Skeletal muscle satellite cell (primary cell): Measurements from ENCODE around the gene MMRN1.
"Not testable (repeated sequence)": the region's sequence is repeated elsewhere in the genome, so short reads cannot be mapped to it uniquely, and the experiment has no call there.

Source experiments
- H3K27me3 ChIP-seq: 2 replicates; pipeline ENCODE4 v1.7.0; 2013; ENCODE audit warnings: low read length; ENCODE audit not compliant: control insufficient read depth, insufficient read depth
- H3K36me3 ChIP-seq: 2 replicates; pipeline ENCODE4 v1.7.0; 2013; ENCODE audit warnings: mild to moderate bottlenecking, control low read depth, low read length; ENCODE audit not compliant: insufficient read depth
- H3K4me1 ChIP-seq: 2 replicates; pipeline ENCODE4 v1.7.0; 2013; ENCODE audit warnings: low read length; ENCODE audit not compliant: control insufficient read depth, insufficient read depth
- H3K4me2 ChIP-seq: 2 replicates; pipeline ENCODE4 v1.7.0; 2013; ENCODE audit warnings: mild to moderate bottlenecking, low read length
- H3K4me3 ChIP-seq: 2 replicates; pipeline ENCODE4 v1.7.0; 2013; ENCODE audit warnings: low read length
- H3K9ac ChIP-seq: 2 replicates; pipeline ENCODE4 v1.7.0; 2013; ENCODE audit warnings: mild to moderate bottlenecking, low read depth, low read length, moderate library complexity
- H3K9me3 ChIP-seq: replicated peaks from 2 replicates; pipeline ENCODE4 v1.7.0; 2013; ENCODE audit warnings: mild to moderate bottlenecking, control low read depth, low read length

MMRN1 gene

DNA sequence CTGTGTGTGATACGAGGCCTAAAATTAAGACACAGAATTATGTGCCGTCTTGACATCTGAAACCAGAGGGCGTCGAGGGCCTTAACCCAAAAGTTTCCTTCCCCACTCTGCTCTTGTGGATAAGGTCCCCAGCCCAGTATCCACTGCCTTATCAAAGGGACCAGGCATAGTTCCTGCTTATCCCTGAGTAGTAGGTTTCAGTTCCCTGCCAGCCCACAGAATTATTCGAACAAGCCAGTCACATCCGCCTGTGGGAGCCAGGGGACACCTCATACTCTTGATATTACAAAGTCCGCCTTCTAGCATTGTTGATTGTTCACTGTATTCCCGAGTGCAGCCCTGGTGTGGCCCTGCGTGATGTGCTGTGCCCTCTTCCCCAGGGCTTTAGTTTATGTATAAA, 5.4 kb upstream of the MMRN1 start:
- no peak overlapping the region for H3K4me3 ChIP-seq
- no peaks in the 10 kb centered on the region for H3K36me3 ChIP-seq
- no peak overlapping the region for H3K9ac ChIP-seq
- H3K9me3 ChIP-seq: no peaks in the 10 kb centered on the region
- H3K27me3 ChIP-seq: no peaks in the 10 kb centered on the region
- no peaks in the 10 kb centered on the region for H3K4me1 ChIP-seq
- no peak overlapping the region for H3K4me2 ChIP-seq

GRCh38 chr4:89897867-89898266, 3.2 kb downstream of the MMRN1 start:
- H3K36me3 ChIP-seq: no peaks in the 10 kb centered on the region
- no peak overlapping the region for H3K4me2 ChIP-seq
- no peaks in the 10 kb centered on the region for H3K9me3 ChIP-seq
- H3K9ac ChIP-seq: no peak overlapping the region
- no peaks in the 10 kb centered on the region for H3K27me3 ChIP-seq
- no peaks in the 10 kb centered on the region for H3K4me1 ChIP-seq
- H3K4me3 ChIP-seq: no peak overlapping the region

DNA sequence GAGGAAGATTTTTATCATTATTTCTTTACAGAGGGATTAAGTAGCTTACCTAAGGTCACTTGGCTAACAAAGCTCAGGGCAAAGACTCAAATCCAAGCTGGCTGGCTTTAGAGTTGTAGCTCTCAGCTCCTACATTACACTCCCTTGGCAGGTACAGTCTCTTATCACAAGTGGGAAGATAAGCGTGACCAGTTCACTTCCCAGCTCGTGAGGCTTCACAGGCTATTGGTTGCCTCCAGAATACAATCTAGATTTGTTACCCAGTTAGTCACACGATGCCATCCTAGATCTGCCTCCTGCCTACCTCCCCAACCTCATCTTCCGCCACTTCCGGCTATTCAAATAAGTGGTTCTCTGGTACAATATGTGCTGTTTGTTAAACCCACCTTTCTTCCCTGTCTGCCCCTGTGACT, 3.7 kb downstream of the MMRN1 start:
- Histone ChIP-seq H3K36me3 (no peaks in the 10 kb centered on the region), H3K9me3 (no peaks in the 10 kb centered on the region), H3K27me3 (no peaks in the 10 kb centered on the region), H3K4me1 (no peaks in the 10 kb centered on the region), H3K4me3 (no peak overlapping the region), H3K4me2 (no peak overlapping the region), H3K9ac (no peak overlapping the region)

GRCh38 chr4:89899152-89899551, 4.5 kb downstream of the MMRN1 start:
- H3K9me3 ChIP-seq: no peaks in the 10 kb centered on the region
- no peaks in the 10 kb centered on the region for H3K36me3 ChIP-seq
- no peak overlapping the region for H3K4me2 ChIP-seq
- H3K4me1 ChIP-seq: no peaks in the 10 kb centered on the region
- H3K27me3 ChIP-seq: no peaks in the 10 kb centered on the region
- no peak overlapping the region for H3K4me3 ChIP-seq
- no peak overlapping the region for H3K9ac ChIP-seq

GRCh38 chr4:89899854-89900253, 5.2 kb downstream of the MMRN1 start:
- Histone ChIP-seq H3K36me3 (no peaks in the 10 kb centered on the region), H3K4me1 (no peaks in the 10 kb centered on the region), H3K27me3 (no peaks in the 10 kb centered on the region), H3K9me3 (no peaks in the 10 kb centered on the region), H3K4me2 (no peak overlapping the region), H3K9ac (no peak overlapping the region), H3K4me3 (no peak overlapping the region)

DNA sequence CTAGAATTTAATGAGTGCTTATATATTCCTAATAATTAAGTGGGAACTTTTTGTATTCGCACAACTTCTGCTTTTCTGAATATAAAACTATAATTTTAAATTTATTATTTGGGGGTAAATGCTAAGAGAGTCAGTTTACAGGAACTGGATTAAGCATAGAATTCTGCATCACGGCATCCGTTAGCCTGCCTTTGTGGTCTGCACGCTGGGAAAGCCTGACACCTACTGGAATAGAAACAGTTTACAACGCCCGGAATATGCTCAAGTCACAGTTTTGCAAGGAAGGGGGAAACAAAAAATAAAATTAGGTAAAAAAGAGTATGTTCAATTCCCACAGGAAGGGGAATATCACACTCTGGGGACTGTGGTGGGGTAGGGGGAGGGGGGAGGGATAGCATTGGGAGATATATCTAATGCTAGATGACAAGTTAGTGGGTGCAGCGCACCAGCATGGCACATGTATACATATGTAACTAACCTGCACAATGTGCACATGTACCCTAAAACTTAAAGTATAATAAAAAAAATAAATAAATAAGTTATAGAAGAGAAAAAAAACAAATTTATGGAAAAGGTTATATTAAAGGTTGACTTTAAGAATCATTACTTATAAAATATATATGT, 7.3 kb downstream of the MMRN1 start:
- not testable (repeated sequence) for H3K9me3 ChIP-seq, H3K36me3 ChIP-seq, H3K9ac ChIP-seq, H3K4me2 ChIP-seq, H3K27me3 ChIP-seq, H3K4me3 ChIP-seq, H3K4me1 ChIP-seq

- Histone ChIP-seq H3K4me1 (no peaks in the 10 kb centered on the region), H3K9me3 (no peaks in the 10 kb centered on the region), H3K9ac (no peak overlapping the region), H3K27me3 (no peaks in the 10 kb centered on the region), H3K36me3 (no peaks in the 10 kb centered on the region), H3K4me3 (no peak overlapping the region), H3K4me2 (no peak overlapping the region)
Observed at GRCh38 chr4:89904524-89904923, 9.9 kb downstream of the MMRN1 start.

- H3K9ac ChIP-seq: no peak overlapping the region
- no peak overlapping the region for H3K4me2 ChIP-seq
- H3K9me3 ChIP-seq: no peaks in the 10 kb centered on the region
- no peak overlapping the region for H3K4me3 ChIP-seq
- H3K27me3 ChIP-seq: no peaks in the 10 kb centered on the region
- no peaks in the 10 kb centered on the region for H3K36me3 ChIP-seq
- no peaks in the 10 kb centered on the region for H3K4me1 ChIP-seq
Observed at GRCh38 chr4:89906316-89906715, 11.7 kb downstream of the MMRN1 start.

DNA sequence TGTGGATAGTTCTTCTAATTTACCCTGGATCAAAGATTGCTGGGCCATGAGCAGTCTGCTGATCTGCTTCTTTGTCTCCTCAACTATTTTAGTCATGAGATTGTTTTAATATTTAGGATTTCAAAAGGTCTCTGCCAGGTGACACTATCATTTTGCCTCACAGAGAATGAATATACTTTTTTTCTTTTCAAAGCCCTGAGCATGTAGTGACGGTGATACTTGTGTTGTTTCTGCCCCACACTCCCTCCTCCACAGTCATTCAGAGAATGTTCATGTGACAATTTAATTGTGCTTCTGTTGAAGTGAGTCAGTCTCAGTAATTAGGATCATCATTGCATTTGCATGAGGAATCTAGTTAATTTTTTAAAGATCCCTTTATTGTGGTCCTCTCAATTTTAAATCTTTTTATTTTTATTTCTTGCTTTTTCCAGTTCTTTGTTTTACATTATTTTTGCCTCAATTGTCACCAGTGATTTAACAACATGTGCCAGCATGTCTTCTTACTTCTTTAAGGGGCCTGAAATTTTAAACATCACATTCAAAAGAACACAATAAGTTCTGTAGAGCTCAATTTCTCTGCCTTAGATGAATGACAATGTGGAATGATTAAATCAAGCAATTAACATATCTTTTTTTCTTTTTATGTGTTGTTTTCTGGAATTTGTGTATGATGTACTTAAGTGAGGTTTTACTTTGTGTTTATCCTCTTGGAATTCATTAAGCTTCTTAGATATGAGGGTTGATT, 12.3 kb downstream of the MMRN1 start:
- no peak overlapping the region for H3K4me3 ChIP-seq
- no peaks in the 10 kb centered on the region for H3K36me3 ChIP-seq
- H3K9me3 ChIP-seq: no peaks in the 10 kb centered on the region
- no peak overlapping the region for H3K4me2 ChIP-seq
- H3K9ac ChIP-seq: no peak overlapping the region
- H3K4me1 ChIP-seq: no peaks in the 10 kb centered on the region
- no peaks in the 10 kb centered on the region for H3K27me3 ChIP-seq

GRCh38 chr4:89909889-89910288, 15.2 kb downstream of the MMRN1 start:
- Histone ChIP-seq H3K9ac (no peak overlapping the region), H3K4me2 (no peak overlapping the region), H3K4me3 (no peak overlapping the region), H3K4me1 (no peaks in the 10 kb centered on the region), H3K9me3 (no peaks in the 10 kb centered on the region), H3K36me3 (no peaks in the 10 kb centered on the region), H3K27me3 (no peaks in the 10 kb centered on the region)

DNA sequence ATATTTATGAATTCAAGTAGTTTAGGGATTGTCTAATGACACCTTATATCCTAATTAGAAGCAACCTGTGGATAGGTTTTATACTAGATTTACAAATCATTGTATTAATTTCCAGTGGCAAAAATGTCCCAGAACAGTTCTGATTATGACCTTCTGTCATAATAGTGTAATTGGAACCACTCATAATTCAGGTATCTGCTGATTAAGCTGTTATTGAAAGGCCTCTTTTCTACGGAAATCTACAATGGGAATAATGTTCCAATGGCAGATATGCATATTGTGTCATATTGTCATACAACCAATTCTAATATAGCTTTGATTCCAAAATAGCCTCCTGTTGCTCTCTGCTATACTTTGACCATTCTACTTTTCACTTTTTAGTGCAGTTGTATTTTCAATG, 19.0 kb downstream of the MMRN1 start:
- Histone ChIP-seq H3K27me3 (no peaks in the 10 kb centered on the region), H3K36me3 (no peaks in the 10 kb centered on the region), H3K4me2 (no peak overlapping the region), H3K9ac (no peak overlapping the region), H3K4me3 (no peak overlapping the region), H3K9me3 (no peaks in the 10 kb centered on the region), H3K4me1 (no peaks in the 10 kb centered on the region)
